ENCODE data around the gene STEAP3.

STEAP3 gene

GRCh38 chr2:119223521-119224390 lies at the start of gene STEAP3:
TSS of gene STEAP3 (plus strand) at chr2:119223834. CDS start at chr2:119231013, 7,179 bp downstream.
- DNase-seq = peak; percentile 94

- peak; percentile 79 for DNase-seq
Measured at GRCh38 chr2:119174216-119174992, 49.2 kb upstream of the STEAP3 start.

GRCh38 chr2:119174993-119175347 lies 48.7 kb upstream of the STEAP3 start:
- no peak for DNase-seq

- no peak for DNase-seq
Measured at GRCh38 chr2:119175517-119175916, 48.1 kb upstream of the STEAP3 start.

- DNase-seq = no peak
Measured at GRCh38 chr2:119177171-119177837, 46.3 kb upstream of the STEAP3 start.

GRCh38 chr2:119177838-119178190 lies 45.8 kb upstream of the STEAP3 start:
- no peak for DNase-seq

GRCh38 chr2:119178776-119179175 lies 44.9 kb upstream of the STEAP3 start:
- no peak for DNase-seq

GRCh38 chr2:119179202-119179601 lies 44.4 kb upstream of the STEAP3 start:
- DNase-seq = no peak

- DNase-seq = no peak
Measured at GRCh38 chr2:119179991-119180390, 43.6 kb upstream of the STEAP3 start.

- DNase-seq = no peak
Measured at GRCh38 chr2:119180892-119181291, 42.7 kb upstream of the STEAP3 start.

GRCh38 chr2:119181391-119181790 lies 42.2 kb upstream of the STEAP3 start:
- DNase-seq = no peak

GRCh38 chr2:119181791-119182445 lies 41.7 kb upstream of the STEAP3 start:
- DNase-seq = no peak

GRCh38 chr2:119184512-119184911 lies 39.1 kb upstream of the STEAP3 start:
- peak; percentile 9 for DNase-seq

GRCh38 chr2:119190321-119191111 lies 33.1 kb upstream of the STEAP3 start:
- no peak for DNase-seq

- no peak for DNase-seq
Measured at GRCh38 chr2:119192893-119193292, 30.7 kb upstream of the STEAP3 start.

GRCh38 chr2:119195001-119195400 lies 28.6 kb upstream of the STEAP3 start:
- no peak for DNase-seq

GRCh38 chr2:119195887-119196286 lies 27.7 kb upstream of the STEAP3 start:
- no peak for DNase-seq

- no peak for DNase-seq
Measured at GRCh38 chr2:119196301-119197125, 27.1 kb upstream of the STEAP3 start.

GRCh38 chr2:119197126-119197405 lies 26.6 kb upstream of the STEAP3 start:
- no peak for DNase-seq

GRCh38 chr2:119197529-119198239 lies 25.9 kb upstream of the STEAP3 start:
- no peak for DNase-seq

All from DMS53 (cell line).